HepG2 (cell line): Measurements from ENCODE around the gene CENPB. TPM values are rescaled to one million over a fixed set of nuclear protein-coding genes. Genes with fewer than 3 reads are reported as not detected.
A peak's percentile ranks its signal among the peaks of the same experiment; 100 is the strongest.

Experiments used
- AHR ChIP-seq: IDR thresholded peaks from 2 replicates; pipeline ENCODE4 v1.6.1; 2018; ENCODE audit warnings: missing genetic modification reagents, missing compliant biosample characterization
- BRD4 ChIP-seq: sonication (generic); formaldehyde crosslinking; IDR thresholded peaks from 2 replicates; pipeline ENCODE4 v1.4.0; 2020; ENCODE audit warnings: missing genetic modification reagents
- CENPT ChIP-seq: sonication (generic); formaldehyde crosslinking; IDR thresholded peaks from 2 replicates; pipeline ENCODE4 v1.8.0; 2022; ENCODE audit warnings: low read depth, mild to moderate bottlenecking, moderate library complexity, missing genetic modification reagents
- HMGXB3 ChIP-seq: sonication (generic); formaldehyde crosslinking; IDR thresholded peaks from 2 replicates; pipeline ENCODE4 v1.4.0; 2020; ENCODE audit warnings: missing genetic modification reagents, borderline replicate concordance
- KAT7 ChIP-seq: IDR thresholded peaks from 2 replicates; pipeline ENCODE4 v1.6.1; 2018; ENCODE audit warnings: borderline replicate concordance, missing compliant biosample characterization
- KDM3A ChIP-seq: IDR thresholded peaks from 2 replicates; pipeline ENCODE4 v1.6.1; 2018; ENCODE audit warnings: low read depth, missing compliant biosample characterization
- MIXL1 ChIP-seq: IDR thresholded peaks from 2 replicates; pipeline ENCODE4 v1.6.1; 2016
- MXD1 ChIP-seq: sonication (generic); formaldehyde crosslinking; IDR thresholded peaks from 2 replicates; pipeline ENCODE4 v1.4.0; 2020; ENCODE audit warnings: mild to moderate bottlenecking, missing genetic modification reagents
- PHB2 ChIP-seq: fragments of 450-650 bp; IDR thresholded peaks from 2 replicates; pipeline ENCODE4 v1.6.1; 2018; ENCODE audit not compliant: partially characterized antibody
- PITX1 ChIP-seq: sonication (generic); formaldehyde crosslinking; IDR thresholded peaks from 2 replicates; pipeline ENCODE4 v1.5.1; 2020; ENCODE audit warnings: mild to moderate bottlenecking, missing genetic modification reagents
- POLR2AphosphoS5 ChIP-seq: IDR thresholded peaks from 2 replicates; pipeline ENCODE4 v1.6.1; 2012; ENCODE audit warnings: low read depth, low read length
- RXRA ChIP-seq: sonication (generic); formaldehyde crosslinking; IDR thresholded peaks from 2 replicates; pipeline ENCODE4 v1.5.1; 2020; ENCODE audit warnings: missing genetic modification reagents
- SOX13 ChIP-seq, 3 experiments: fragments of 450-650 bp in 1 of 3; sonication (generic) in 1 of 3; formaldehyde crosslinking in 1 of 3; IDR thresholded peaks in 2 of 3; conservative IDR thresholded peaks in 1 of 3; 2 replicates each; pipeline versions ENCODE4 v1.5.0 to v1.6.1; 2016 to 2020; ENCODE audit warnings: antibody characterized with exemption in 1 of 3, mild to moderate bottlenecking in 1 of 3, missing compliant biosample characterization in 1 of 3, missing genetic modification reagents in 1 of 3, moderate library complexity in 1 of 3
- ZBTB2 ChIP-seq: sonication (generic); formaldehyde crosslinking; IDR thresholded peaks from 2 replicates; pipeline ENCODE4 v1.8.0; 2022; ENCODE audit warnings: low read depth, missing genetic modification reagents
- ZC3H13 ChIP-seq: sonication (generic); formaldehyde crosslinking; IDR thresholded peaks from 2 replicates; pipeline ENCODE4 v1.8.1; 2023; ENCODE audit warnings: mild to moderate bottlenecking, missing genetic modification reagents, moderate library complexity
- ZNF18 ChIP-seq: sonication (generic); formaldehyde crosslinking; IDR thresholded peaks from 2 replicates; pipeline ENCODE4 v1.8.0; 2022; ENCODE audit warnings: mild to moderate bottlenecking, missing genetic modification reagents; ENCODE audit not compliant: insufficient replicate concordance
- ZNF180 ChIP-seq: sonication (generic); formaldehyde crosslinking; IDR thresholded peaks from 2 replicates; pipeline ENCODE4 v1.4.0; 2020; ENCODE audit warnings: low read depth, missing genetic modification reagents, borderline replicate concordance
- ZNF251 ChIP-seq: sonication (generic); formaldehyde crosslinking; IDR thresholded peaks from 2 replicates; pipeline ENCODE4 v1.9.0; 2021; ENCODE audit warnings: mild to moderate bottlenecking, missing genetic modification reagents
- ZNF558 ChIP-seq: sonication (generic); formaldehyde crosslinking; IDR thresholded peaks from 2 replicates; pipeline ENCODE4 v1.9.0; 2022; ENCODE audit warnings: mild to moderate bottlenecking, missing genetic modification reagents, borderline replicate concordance
- ZNF7 ChIP-seq: IDR thresholded peaks from 2 replicates; pipeline ENCODE4 v1.6.1; 2016; ENCODE audit warnings: missing biosample characterization, missing genetic modification reagents
- ZNF878 ChIP-seq: sonication (generic); formaldehyde crosslinking; IDR thresholded peaks from 2 replicates; pipeline ENCODE4 v1.8.1; 2023; ENCODE audit warnings: mild to moderate bottlenecking, missing genetic modification reagents, moderate library complexity
- polyA plus RNA-seq, 8 experiments: library from polyadenylated mRNA; depleted of rRNA in 3 of 8; stranded (reverse) in 7 of 8; unstranded in 1 of 8; fragments of >200 nt; fragmentation: Illumina TruSeq in 4 of 8; extraction: Trizol in 4 of 8; gene quantifications; 2 replicates each; pipeline versions ENCODE4 v1.2.1 to v1.2.3, GENCODE V29; 2011 to 2016; ENCODE audit warnings: low read depth in 4 of 8, missing spikeins in 1 of 8, mixed read lengths in 1 of 8; ENCODE audit not compliant: insufficient read depth in 1 of 8
- total RNA-seq, 5 experiments: library from RNA; depleted of rRNA; stranded (reverse); fragments of >200 nt; fragmentation: Illumina TruSeq; extraction: Trizol; gene quantifications; 2 replicates each; pipeline ENCODE4 v1.2.3, GENCODE V29; 2016; ENCODE audit warnings: low read depth in 1 of 5

The CENPB gene
- total and polyA plus RNA-seq, 2 of the 13 experiments (the other 11 are each of a cell fraction or from before 2014, with no cell fraction given): 10.4 to 54.5 TPM

GRCh38 chr20:3739054-3739925 is 47.2 kb downstream of the CENPB start (continued):
- TF ChIP-seq ZBTB2: 0 out of 2 replicates have a peak, but pooled peaks have one; percentile 21
- no peak for TF ChIP-seq ZNF558 (CRISPR knock-in tag)
- TF ChIP-seq SOX13 (IDR thresholded peaks at IDR 0.05): no peak
- no peak for TF ChIP-seq SOX13 (CRISPR knock-in tag; conservative IDR thresholded peaks at IDR 0.05 in 1 of 2, IDR thresholded peaks at IDR 0.05 in 1 of 2)
- no peak for TF ChIP-seq ZNF180 (CRISPR knock-in tag)
- no peak for TF ChIP-seq ZNF7 (CRISPR knock-in tag)
- no peak for TF ChIP-seq POLR2AphosphoS5
- TF ChIP-seq ZC3H13 (CRISPR knock-in tag): no peak
- TF ChIP-seq PHB2: no peak
- TF ChIP-seq AHR: no peak; the same call in 1 of the 2 replicates
- TF ChIP-seq KDM3A (CRISPR knock-in tag): no peak
- 0 out of 2 replicates have a peak, but pooled peaks have one; percentile 66 for TF ChIP-seq BRD4 (CRISPR knock-in tag)
- TF ChIP-seq KAT7: no peak
- TF ChIP-seq MXD1: no peak
- no peak for TF ChIP-seq HMGXB3 (CRISPR knock-in tag)
- TF ChIP-seq ZNF878: no peak
- TF ChIP-seq ZNF251 (CRISPR knock-in tag): no peak; the same call in 1 of the 2 replicates
- TF ChIP-seq PITX1 (CRISPR knock-in tag): peak; percentile 40; the same call in 1 of the 2 replicates
- no peak for TF ChIP-seq ZNF18 (CRISPR knock-in tag)
- TF ChIP-seq MIXL1: 0 out of 2 replicates have a peak, but pooled peaks have one; percentile 15
- TF ChIP-seq RXRA (CRISPR knock-in tag): no peak; the same call in 1 of the 2 replicates
- no peak for TF ChIP-seq CENPT (CRISPR knock-in tag)
